ENCODE measurements around the gene SRPK3.

Gene SRPK3

DNA sequence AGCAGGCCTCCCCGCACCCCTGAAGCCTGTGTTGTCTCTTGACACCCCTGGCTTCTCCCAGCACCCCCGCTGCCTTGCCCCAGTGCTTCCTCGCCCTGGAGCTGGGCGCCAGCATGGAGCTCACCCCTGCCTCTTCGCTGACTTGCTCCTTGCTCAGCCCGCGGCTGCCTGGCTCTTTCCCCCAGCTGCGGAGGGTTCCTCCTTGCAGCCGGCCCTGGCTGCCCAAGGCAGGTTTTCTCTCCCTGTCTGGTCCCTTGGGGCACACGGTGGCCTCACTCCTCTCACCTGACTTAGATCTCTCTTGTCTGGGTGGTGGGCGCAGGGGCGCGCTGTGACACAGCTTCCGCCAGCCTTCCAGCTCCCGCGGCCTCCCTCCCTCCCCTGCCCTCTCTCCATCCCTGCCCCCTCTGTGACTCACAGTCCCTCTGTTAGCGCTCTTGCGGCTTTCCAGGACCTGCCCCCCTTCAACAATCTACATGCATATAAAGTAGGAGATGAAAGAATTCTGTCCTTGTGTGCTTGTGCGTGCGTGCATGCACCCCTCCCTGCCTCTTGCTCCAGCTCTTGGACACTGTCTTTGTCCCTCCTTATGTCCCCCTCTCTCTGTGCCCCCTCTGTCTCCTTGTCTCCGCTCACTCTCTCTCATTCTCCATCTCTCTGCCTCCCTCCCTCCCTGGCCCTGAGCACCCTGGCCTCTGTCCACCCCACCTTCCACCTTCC is 14.6 kb upstream of the SRPK3 start:
- TF ChIP-seq, protein P1, sequence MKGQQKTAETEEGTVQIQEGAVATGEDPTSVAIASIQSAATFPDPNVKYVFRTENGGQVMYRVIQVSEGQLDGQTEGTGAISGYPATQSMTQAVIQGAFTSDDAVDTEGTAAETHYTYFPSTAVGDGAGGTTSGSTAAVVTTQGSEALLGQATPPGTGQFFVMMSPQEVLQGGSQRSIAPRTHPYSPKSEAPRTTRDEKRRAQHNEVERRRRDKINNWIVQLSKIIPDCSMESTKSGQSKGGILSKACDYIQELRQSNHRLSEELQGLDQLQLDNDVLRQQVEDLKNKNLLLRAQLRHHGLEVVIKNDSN (IDR thresholded peaks at IDR 0.05), result no peak
- no peak for TF ChIP-seq CREB1 (IDR thresholded peaks at IDR 0.05; ENCODE audit: low read depth)
- no peak for TF ChIP-seq RAD21 (IDR thresholded peaks at IDR 0.05; ENCODE audit: low read depth)
- no peak for TF ChIP-seq TCF12 (IDR thresholded peaks at IDR 0.05; ENCODE audit: low read depth)
- no peak for TF ChIP-seq NFIC (IDR thresholded peaks at IDR 0.05)
- TF ChIP-seq, protein P2, sequence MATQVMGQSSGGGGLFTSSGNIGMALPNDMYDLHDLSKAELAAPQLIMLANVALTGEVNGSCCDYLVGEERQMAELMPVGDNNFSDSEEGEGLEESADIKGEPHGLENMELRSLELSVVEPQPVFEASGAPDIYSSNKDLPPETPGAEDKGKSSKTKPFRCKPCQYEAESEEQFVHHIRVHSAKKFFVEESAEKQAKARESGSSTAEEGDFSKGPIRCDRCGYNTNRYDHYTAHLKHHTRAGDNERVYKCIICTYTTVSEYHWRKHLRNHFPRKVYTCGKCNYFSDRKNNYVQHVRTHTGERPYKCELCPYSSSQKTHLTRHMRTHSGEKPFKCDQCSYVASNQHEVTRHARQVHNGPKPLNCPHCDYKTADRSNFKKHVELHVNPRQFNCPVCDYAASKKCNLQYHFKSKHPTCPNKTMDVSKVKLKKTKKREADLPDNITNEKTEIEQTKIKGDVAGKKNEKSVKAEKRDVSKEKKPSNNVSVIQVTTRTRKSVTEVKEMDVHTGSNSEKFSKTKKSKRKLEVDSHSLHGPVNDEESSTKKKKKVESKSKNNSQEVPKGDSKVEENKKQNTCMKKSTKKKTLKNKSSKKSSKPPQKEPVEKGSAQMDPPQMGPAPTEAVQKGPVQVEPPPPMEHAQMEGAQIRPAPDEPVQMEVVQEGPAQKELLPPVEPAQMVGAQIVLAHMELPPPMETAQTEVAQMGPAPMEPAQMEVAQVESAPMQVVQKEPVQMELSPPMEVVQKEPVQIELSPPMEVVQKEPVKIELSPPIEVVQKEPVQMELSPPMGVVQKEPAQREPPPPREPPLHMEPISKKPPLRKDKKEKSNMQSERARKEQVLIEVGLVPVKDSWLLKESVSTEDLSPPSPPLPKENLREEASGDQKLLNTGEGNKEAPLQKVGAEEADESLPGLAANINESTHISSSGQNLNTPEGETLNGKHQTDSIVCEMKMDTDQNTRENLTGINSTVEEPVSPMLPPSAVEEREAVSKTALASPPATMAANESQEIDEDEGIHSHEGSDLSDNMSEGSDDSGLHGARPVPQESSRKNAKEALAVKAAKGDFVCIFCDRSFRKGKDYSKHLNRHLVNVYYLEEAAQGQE (IDR thresholded peaks at IDR 0.05; ENCODE audit: low read depth), result no peak
- no peak for TF ChIP-seq CEBPB (IDR thresholded peaks at IDR 0.05)
- TF ChIP-seq TAF1 (IDR thresholded peaks at IDR 0.05; ENCODE audit: low read depth), result no peak
- TF ChIP-seq YY1 (IDR thresholded peaks at IDR 0.05; ENCODE audit: low read depth), result no peak
- TF ChIP-seq ZBTB7A (IDR thresholded peaks at IDR 0.05; ENCODE audit: low read depth), result no peak
- TF ChIP-seq FOXM1 (IDR thresholded peaks at IDR 0.05; ENCODE audit: borderline replicate concordance, low read depth), result no peak

DNA sequence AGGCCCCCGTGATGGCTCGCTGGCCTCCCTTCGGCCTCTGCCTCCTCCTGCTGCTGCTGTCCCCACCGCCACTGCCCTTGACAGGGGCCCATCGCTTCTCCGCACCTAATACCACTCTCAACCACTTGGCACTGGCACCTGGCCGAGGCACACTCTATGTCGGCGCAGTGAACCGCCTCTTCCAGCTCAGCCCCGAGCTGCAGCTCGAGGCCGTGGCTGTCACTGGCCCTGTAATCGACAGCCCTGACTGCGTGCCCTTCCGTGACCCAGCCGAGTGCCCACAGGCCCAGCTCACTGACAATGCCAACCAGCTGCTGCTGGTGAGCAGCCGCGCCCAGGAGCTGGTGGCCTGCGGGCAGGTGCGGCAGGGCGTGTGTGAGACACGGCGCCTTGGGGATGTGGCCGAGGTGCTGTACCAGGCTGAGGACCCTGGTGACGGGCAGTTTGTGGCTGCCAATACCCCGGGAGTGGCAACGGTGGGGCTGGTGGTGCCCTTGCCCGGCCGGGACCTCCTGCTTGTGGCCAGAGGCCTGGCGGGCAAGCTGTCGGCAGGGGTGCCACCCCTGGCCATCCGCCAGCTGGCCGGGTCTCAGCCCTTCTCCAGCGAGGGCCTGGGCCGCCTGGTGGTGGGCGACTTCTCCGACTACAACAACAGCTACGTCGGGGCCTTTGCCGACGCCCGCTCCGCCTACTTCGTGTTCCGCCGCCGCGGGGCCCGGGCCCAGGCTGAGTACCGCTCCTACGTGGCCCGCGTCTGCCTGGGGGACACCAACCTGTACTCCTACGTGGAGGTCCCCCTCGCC is 13.8 kb upstream of the SRPK3 start:
- TF ChIP-seq, protein P3, sequence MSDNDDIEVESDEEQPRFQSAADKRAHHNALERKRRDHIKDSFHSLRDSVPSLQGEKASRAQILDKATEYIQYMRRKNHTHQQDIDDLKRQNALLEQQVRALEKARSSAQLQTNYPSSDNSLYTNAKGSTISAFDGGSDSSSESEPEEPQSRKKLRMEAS (IDR thresholded peaks at IDR 0.05), result no peak
- TF ChIP-seq, protein P2 (IDR thresholded peaks at IDR 0.05; ENCODE audit: low read depth), result no peak
- TF ChIP-seq RAD21 (IDR thresholded peaks at IDR 0.05; ENCODE audit: low read depth), result no peak
- no peak for TF ChIP-seq TEAD4 (IDR thresholded peaks at IDR 0.05)
- TF ChIP-seq, protein P1 (IDR thresholded peaks at IDR 0.05), result no peak
- no peak for TF ChIP-seq CREB1 (IDR thresholded peaks at IDR 0.05; ENCODE audit: low read depth)
- TF ChIP-seq CEBPB (IDR thresholded peaks at IDR 0.05), result no peak
- no peak for TF ChIP-seq ZBTB7A (IDR thresholded peaks at IDR 0.05; ENCODE audit: low read depth)
- no peak for TF ChIP-seq YY1 (IDR thresholded peaks at IDR 0.05; ENCODE audit: low read depth)
- TF ChIP-seq TCF12 (IDR thresholded peaks at IDR 0.05; ENCODE audit: low read depth), result no peak
- TF ChIP-seq TAF1 (IDR thresholded peaks at IDR 0.05; ENCODE audit: low read depth), result no peak
- TF ChIP-seq EP300 (IDR thresholded peaks at IDR 0.05; ENCODE audit: borderline replicate concordance), result no peak
- TF ChIP-seq NFIC (IDR thresholded peaks at IDR 0.05), result no peak
- TF ChIP-seq FOXM1 (IDR thresholded peaks at IDR 0.05; ENCODE audit: borderline replicate concordance, low read depth), result no peak
- TF ChIP-seq EGR1 (IDR thresholded peaks at IDR 0.05), result no peak

DNA sequence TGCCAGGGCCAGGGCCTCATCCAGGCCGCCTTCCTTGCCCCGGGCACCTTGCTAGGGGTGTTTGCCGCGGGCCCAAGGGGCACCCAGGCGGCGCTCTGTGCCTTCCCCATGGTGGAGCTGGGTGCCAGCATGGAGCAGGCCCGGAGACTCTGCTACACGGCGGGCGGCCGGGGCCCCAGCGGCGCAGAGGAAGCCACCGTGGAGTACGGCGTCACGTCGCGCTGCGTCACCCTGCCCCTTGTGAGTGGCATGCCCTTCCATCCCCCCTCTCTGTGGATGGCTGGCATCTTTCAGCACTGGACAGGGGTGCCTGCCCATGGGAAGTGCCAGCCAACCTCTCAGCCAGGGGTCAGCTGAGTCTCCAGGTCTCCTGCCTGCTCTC is 13.2 kb upstream of the SRPK3 start:
- TF ChIP-seq, protein P2 (IDR thresholded peaks at IDR 0.05; ENCODE audit: low read depth), result peak; percentile 55
- no peak for TF ChIP-seq ZBTB7A (IDR thresholded peaks at IDR 0.05; ENCODE audit: low read depth)

DNA sequence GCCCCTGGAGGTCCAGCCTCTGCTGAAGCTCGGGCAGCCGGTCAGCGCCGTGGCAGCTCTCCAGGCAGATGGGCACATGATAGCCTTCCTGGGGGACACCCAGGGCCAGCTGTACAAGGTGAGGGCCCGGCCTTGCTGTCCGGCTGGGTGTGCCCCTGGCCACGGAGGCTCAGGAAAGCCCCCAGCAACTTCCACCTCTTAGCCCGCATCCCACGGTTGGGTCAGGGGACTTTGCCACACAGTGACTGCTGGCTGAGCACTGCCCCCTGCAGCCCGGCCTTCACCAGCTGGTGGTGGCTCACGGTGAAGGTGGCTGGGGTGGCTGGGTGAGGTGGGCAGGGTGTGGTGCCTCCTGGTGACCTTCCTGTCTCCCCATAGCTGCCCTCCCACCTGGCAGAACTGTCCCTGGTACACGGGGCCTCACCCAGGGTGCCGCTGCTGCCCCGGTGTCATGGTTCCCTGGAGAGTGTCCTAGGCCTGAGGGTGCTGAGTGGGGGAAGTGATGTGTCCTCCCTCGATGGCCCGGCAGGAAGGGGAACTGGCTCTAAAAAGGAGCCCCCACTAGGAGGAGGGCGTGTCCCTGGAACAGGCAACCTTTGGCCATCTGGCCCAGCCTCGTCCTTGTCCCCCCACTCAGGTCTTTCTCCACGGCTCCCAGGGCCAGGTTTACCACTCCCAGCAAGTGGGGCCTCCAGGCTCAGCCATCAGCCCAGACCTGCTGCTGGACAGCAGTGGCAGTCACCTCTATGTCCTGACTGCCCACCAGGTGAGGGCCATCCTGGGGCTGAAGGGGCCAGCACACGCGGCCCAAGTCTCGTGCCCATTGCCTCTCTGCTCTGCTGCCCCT is 12.3 kb upstream of the SRPK3 start:
- TF ChIP-seq NFIC (IDR thresholded peaks at IDR 0.05), result no peak
- TF ChIP-seq TCF12 (IDR thresholded peaks at IDR 0.05; ENCODE audit: low read depth), result no peak
- TF ChIP-seq FOXM1 (IDR thresholded peaks at IDR 0.05; ENCODE audit: borderline replicate concordance, low read depth), result no peak
- TF ChIP-seq, protein P1 (IDR thresholded peaks at IDR 0.05), result no peak
- TF ChIP-seq EP300 (IDR thresholded peaks at IDR 0.05; ENCODE audit: borderline replicate concordance), result no peak
- no peak for TF ChIP-seq TEAD4 (IDR thresholded peaks at IDR 0.05)
- no peak; the same call in 1 of the 2 replicates for TF ChIP-seq RAD21 (IDR thresholded peaks at IDR 0.05; ENCODE audit: low read depth)
- no peak for TF ChIP-seq EGR1 (IDR thresholded peaks at IDR 0.05)
- TF ChIP-seq, protein P2 (IDR thresholded peaks at IDR 0.05; ENCODE audit: low read depth), result no peak
- TF ChIP-seq YY1 (IDR thresholded peaks at IDR 0.05; ENCODE audit: low read depth), result no peak
- TF ChIP-seq ZBTB7A (IDR thresholded peaks at IDR 0.05; ENCODE audit: low read depth), result no peak
- no peak for TF ChIP-seq CREB1 (IDR thresholded peaks at IDR 0.05; ENCODE audit: low read depth)
- TF ChIP-seq, protein P3 (IDR thresholded peaks at IDR 0.05), result no peak
